ENCODE measurements around the gene LRPPRC.

Gene LRPPRC

DNA sequence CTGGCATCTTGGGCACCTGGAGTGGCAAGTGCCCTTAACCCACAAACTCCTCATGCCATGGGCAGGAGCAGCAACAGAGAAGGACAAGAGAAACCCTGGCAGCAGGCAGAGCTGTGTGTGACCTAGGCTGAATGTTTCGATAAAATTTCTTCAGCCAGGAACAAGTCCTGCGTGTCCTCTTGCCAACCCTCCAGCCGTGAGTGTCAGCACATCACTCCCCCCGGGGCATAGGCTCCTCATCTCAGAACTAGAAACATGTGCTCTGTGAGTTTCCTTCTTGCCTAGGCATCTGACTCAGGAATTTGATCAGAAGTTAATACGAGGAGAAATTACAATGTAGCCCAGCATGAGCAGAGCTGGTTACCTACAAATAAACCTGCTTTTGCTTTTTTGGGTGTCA is 154.8 kb downstream of the LRPPRC start:
- TF ChIP-seq POLR2AphosphoS5 (IDR thresholded peaks at IDR 0.05; ENCODE audit: low read depth, low read length) = no peak
- TF ChIP-seq, protein P1, sequence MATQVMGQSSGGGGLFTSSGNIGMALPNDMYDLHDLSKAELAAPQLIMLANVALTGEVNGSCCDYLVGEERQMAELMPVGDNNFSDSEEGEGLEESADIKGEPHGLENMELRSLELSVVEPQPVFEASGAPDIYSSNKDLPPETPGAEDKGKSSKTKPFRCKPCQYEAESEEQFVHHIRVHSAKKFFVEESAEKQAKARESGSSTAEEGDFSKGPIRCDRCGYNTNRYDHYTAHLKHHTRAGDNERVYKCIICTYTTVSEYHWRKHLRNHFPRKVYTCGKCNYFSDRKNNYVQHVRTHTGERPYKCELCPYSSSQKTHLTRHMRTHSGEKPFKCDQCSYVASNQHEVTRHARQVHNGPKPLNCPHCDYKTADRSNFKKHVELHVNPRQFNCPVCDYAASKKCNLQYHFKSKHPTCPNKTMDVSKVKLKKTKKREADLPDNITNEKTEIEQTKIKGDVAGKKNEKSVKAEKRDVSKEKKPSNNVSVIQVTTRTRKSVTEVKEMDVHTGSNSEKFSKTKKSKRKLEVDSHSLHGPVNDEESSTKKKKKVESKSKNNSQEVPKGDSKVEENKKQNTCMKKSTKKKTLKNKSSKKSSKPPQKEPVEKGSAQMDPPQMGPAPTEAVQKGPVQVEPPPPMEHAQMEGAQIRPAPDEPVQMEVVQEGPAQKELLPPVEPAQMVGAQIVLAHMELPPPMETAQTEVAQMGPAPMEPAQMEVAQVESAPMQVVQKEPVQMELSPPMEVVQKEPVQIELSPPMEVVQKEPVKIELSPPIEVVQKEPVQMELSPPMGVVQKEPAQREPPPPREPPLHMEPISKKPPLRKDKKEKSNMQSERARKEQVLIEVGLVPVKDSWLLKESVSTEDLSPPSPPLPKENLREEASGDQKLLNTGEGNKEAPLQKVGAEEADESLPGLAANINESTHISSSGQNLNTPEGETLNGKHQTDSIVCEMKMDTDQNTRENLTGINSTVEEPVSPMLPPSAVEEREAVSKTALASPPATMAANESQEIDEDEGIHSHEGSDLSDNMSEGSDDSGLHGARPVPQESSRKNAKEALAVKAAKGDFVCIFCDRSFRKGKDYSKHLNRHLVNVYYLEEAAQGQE (IDR thresholded peaks at IDR 0.05; ENCODE audit: insufficient read depth in 1 of 2, low read depth in 2 of 2, low read length in 2 of 2) = no peak
- TF ChIP-seq SIN3A (IDR thresholded peaks at IDR 0.05; ENCODE audit: borderline replicate concordance, insufficient read depth, low read length) = no peak
- TF ChIP-seq FOXP2 (optimal IDR thresholded peaks at IDR 0.05; ENCODE audit: borderline replicate concordance, extremely low read depth, extremely low read length, insufficient read depth) = no peak
- no peak for TF ChIP-seq TAF1 (IDR thresholded peaks at IDR 0.05; ENCODE audit: borderline replicate concordance, insufficient read depth, low read length)

DNA sequence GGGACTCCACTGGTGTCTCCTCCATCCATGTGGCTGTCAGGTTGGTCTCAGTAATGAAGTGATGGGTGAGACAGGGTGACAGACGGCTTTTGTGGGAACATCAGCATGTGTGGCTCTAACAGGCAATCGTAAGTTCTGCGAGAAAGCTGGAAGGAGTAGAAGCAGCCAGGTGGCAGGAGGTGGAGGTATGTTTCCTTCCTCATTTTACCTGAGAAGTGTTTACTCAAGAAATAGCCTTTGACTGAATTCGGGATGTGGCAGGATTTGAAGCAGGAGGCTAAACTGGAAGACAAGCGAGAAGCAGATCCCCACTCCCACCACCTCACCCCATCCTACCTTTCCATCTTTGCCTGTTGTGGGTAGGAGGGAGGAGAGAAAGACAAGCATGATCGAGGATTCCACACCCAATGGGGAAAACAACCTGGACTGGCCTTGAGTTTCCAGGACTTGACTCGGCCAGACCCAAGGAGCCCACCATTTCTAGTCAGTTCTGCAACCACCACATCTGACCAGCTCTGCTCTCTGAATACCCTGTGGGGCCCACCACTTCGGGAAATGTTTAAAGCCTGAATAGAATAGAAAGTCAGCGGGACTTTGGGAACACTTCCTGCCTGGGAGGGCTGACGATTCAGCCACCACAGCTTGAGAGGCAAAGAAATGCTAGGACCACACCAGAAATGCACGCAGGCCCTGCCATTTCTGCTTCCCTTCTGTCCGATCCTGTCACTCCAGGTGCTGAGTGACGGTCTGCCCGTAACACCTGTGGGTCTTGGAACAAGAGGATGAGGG is 155.8 kb downstream of the LRPPRC start:
- TF ChIP-seq TAF1 (IDR thresholded peaks at IDR 0.05; ENCODE audit: borderline replicate concordance, insufficient read depth, low read length) (no peak), POLR2AphosphoS5 (IDR thresholded peaks at IDR 0.05; ENCODE audit: low read depth, low read length) (no peak), SIN3A (IDR thresholded peaks at IDR 0.05; ENCODE audit: borderline replicate concordance, insufficient read depth, low read length) (no peak), FOXP2 (optimal IDR thresholded peaks at IDR 0.05; ENCODE audit: borderline replicate concordance, extremely low read depth, extremely low read length, insufficient read depth) (no peak)
- TF ChIP-seq, protein P1 (IDR thresholded peaks at IDR 0.05; ENCODE audit: insufficient read depth in 1 of 2, low read depth in 2 of 2, low read length in 2 of 2) = no peak

DNA sequence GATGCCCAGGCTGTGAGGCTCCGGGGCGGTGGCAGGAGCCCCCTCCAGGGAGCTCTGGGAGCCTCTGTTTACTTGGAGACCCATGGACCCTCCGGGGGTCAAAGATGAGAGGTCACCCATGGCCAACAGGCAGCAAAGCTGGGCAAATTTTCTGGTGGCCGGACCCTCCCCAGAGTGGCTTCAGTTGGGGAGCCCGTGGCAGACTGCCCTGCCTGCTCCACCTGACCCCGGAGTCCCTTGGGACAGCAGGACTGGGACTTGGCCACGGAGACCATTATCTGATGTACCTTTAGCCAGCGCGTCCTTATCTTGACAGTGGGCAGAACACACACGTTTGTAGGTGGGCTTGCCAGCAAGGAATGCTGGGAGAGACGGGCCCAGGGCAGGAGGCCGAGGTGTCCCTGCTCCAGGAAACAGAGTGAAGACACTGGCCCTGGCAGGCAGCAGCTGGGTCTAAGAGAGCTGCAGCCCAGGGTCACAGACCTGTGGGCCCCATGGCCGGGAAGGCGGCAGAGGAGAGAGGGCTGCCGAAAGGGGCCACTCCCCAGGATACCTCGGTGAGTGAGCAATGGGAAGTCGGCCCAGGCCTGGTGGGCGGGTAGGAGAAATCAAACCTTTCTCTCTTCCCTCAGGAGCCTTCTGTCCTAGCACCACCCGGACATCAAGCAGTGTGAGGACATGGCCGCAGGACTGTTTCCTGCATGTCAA is 157.1 kb downstream of the LRPPRC start, which contains the start of the genes ABCG5 and ABCG8:
ABCG5 (minus strand) TSS at position 280 of the 708 bp plus-strand sequence; CDS start at position 120, 160 bp downstream.
ABCG8 (plus strand) TSS at position 412 of the 708 bp plus-strand sequence; CDS start at position 495, 83 bp downstream.
- TF ChIP-seq POLR2AphosphoS5 (IDR thresholded peaks at IDR 0.05; ENCODE audit: low read depth, low read length) = no peak
- no peak for TF ChIP-seq FOXP2 (optimal IDR thresholded peaks at IDR 0.05; ENCODE audit: borderline replicate concordance, extremely low read depth, extremely low read length, insufficient read depth)
- TF ChIP-seq, protein P1 (IDR thresholded peaks at IDR 0.05; ENCODE audit: insufficient read depth in 1 of 2, low read depth in 2 of 2, low read length in 2 of 2) = no peak
- TF ChIP-seq TAF1 (IDR thresholded peaks at IDR 0.05; ENCODE audit: borderline replicate concordance, insufficient read depth, low read length) = no peak
- no peak for TF ChIP-seq SIN3A (IDR thresholded peaks at IDR 0.05; ENCODE audit: borderline replicate concordance, insufficient read depth, low read length)

DNA sequence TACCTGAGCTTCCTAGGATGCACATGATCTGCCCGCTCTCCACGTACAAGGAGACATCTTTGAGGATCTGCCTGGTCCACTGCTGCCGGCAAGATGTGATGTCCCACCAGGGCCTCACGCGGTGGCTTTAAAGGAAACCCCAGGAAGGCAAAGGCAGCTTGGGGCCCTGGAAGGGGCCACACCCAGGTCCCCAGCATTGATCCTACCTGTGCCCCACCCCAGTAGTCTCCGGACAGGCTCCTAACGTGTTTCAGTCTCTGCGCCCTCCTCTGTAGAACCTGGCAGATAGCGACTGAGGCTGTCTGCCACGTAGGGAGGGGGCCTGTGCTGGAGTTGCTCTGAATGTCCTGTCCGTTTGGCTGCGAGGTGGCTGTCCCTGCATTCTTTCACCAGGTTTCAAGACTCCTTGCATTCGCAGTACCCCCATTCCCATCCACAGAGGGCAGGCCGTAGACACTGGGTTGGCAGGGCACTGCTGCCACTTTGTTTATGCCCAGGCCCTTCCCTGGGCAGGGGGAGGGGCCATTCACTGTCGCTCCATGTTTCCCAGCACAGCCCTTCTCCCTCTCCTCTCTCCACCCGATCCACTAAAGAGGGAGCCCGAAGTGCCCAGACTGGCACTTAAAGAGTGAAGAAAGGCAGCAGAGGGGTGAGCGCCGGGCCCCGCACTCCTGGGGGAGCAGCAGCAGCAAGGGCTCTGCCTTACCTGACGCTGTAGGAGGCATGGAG is 157.8 kb downstream of the LRPPRC start:
- no peak for TF ChIP-seq SIN3A (IDR thresholded peaks at IDR 0.05; ENCODE audit: borderline replicate concordance, insufficient read depth, low read length)
- no peak for TF ChIP-seq FOXP2 (optimal IDR thresholded peaks at IDR 0.05; ENCODE audit: borderline replicate concordance, extremely low read depth, extremely low read length, insufficient read depth)
- TF ChIP-seq, protein P1 (IDR thresholded peaks at IDR 0.05; ENCODE audit: insufficient read depth in 1 of 2, low read depth in 2 of 2, low read length in 2 of 2) = no peak
- no peak for TF ChIP-seq TAF1 (IDR thresholded peaks at IDR 0.05; ENCODE audit: borderline replicate concordance, insufficient read depth, low read length)

Measured in PFSK-1 (cell line).